NCI-H774 (cell line): Measurements from ENCODE around the gene UGT1A3.

Experiments
- DNase-seq: peaks from one replicate; lab custom pipeline; 2025; lab: John Stamatoyannopoulos, UW

UGT1A3 gene

GRCh38 chr2:233795735-233796171, 66.9 kb downstream of the UGT1A3 start:
- no peak for DNase-seq

DNA sequence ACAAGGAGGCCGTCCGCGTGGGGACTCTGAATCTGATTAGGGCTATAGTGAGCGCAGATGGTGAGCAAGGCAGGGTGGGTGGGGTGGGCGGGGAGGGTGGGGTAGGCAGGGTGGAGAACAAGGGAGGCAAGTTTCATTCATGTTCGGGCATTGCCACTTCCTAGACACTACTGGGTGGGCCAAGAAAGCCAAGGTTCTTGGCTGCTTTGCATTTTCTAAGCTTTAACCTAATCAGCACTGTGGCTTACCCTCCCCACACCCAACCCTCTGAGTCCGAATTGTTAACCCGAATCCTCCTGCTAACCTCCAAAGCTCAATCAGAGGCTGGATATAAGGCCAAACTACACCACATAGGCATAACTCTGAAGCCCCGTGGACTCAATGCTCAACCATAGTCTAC, 67.4 kb downstream of the UGT1A3 start:
- no peak for DNase-seq

- no peak for DNase-seq
Observed at GRCh38 chr2:233798335-233799086, 69.7 kb downstream of the UGT1A3 start.

DNA sequence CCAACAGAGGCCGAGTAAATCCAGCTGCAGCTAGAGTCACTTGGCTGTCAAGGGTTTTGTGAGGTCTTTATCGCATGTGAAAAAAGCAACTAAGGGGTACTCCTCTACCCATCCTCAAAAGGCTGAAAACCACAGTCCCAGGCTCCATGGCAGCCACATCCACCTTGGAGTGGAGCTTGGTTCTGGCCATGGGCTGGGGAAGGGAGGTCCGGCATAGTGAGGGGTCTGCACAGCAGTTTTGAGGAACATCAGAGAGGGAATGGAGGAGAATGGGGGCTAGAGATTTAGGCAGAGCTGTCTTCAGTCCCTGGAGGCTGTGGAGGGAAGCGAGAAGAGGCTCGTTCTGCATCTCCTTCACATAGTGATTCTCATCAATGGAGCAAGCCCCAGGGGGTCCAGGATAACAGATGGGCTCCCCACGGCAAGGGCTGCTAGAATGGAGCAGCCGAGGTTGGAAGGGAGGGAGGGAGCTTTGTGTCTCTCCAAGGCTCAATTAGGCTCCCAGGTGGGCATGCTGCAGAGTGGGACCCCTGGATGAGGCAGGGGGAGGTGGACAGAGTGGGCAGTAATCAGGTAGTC, 70.3 kb downstream of the UGT1A3 start:
- DNase-seq: no peak

- no peak for DNase-seq
Observed at GRCh38 chr2:233799716-233800115, 70.9 kb downstream of the UGT1A3 start.

DNA sequence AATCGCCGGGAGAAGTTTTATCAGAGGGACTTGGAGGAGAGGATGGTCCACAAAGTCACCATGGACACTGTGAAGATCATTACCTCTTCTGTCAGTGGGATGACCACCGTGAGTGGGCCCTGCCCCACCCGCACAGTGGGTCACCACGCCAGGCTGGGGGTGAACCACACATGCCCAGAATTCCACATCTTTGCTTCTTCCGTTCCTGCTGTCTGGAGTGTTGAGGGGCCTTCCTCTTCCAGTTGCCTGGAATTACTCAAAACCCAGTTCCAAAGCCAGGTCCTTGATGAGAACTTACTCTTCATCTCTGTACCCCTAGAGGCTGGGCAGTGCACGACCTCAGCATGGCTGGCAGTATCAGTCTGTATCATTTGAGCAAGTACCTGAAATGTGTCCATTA, 71.4 kb downstream of the UGT1A3 start:
- no peak for DNase-seq

DNA sequence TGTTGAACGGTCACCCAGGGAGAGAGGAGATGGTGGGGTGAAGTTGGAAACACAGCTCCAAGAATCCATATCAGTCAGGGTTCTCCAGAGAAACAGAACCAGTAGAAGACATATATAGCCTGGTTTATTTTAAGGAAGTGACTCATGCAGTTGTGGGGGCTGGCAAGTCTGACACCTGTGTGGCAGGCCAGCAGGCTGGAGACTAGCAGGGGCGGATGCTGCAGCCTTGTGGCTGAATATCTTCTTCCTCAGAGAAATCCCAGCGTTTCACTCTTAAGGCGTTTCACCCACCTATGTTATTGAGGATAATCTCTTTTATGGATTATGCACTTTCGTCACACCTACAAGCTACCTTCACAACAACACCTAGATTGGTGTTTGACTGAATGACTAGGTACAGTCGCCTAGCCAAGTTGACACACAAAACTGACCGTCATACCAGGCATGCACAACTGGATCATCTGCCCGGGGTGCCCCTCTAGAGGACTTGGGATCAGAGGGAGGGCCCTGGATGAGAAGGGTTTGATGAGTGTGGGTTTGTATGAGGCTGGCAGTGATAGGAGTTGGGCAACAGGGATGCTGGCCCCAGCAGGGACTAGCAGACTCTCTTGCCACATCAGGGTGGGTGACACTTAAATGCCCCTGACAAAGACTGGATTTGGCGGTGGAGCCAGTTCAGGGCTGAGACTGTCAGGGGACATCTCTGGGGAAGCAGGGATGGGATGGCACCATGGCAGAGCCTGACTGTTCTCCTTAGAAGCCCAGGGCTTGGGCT, 72.7 kb downstream of the UGT1A3 start:
- DNase-seq: no peak

DNA sequence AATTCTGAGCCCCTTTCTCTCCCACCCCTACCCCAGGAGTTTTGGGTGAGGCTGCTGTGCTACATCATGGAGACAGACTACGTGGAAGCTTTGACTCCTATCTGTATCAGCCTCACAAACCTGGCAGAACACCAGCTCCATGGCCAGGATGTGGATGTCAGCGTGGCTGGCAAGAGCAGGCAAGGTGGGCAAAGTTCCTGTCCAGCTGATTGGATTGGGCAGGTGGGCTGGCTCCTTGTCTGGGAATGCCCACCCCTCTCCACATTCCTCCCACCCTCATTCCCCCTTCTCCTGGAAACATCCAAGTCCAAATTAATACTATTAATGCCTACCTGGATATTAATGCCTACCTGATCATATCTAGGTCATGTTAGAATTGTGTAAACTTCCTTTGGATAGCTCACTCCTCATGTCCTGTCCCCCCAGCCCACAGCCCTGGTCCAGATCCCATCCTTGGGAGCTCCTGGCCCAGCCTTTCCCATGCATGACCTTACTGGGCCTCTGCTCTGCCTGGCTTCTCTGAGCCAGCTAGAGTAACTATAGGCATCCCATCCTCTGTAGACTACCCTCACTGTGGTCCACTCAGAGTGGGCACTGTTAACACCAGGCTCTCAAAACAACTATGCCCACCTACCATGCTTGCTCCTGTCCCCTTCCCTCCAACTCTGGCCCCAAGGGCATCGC, 73.4 kb downstream of the UGT1A3 start:
- DNase-seq: no peak

DNA sequence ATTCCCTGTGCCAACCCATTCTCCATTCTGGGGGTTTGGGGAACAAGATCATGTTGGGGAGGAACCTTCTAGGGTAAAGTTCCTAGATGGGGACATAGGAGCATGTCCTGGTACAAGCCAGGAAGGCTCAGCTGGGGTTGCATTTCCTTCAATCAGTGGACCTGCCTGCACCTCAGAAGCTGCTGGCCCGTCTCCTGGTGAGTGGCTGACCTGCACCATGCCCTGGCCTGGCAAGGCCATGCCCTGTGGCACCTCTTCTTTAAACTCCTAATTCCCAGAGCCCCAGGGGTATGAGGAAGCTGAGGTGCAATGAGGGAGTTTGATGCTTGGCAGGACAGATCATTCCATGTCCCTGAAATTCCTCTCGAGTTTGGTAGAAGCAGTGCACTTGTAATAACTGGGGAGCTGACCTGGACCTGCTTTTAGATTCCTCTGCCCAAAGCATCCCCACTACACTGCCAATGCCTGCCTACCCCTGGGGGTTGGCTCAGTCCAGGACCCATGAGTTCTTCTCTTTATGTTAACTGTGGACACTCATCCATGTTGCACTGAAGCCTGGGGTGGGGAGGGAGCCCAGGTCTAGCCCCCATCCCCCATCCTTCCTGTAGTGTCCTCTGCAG, 74.6 kb downstream of the UGT1A3 start:
- DNase-seq: no peak

GRCh38 chr2:233803994-233804393, 75.2 kb downstream of the UGT1A3 start:
- no peak for DNase-seq

DNA sequence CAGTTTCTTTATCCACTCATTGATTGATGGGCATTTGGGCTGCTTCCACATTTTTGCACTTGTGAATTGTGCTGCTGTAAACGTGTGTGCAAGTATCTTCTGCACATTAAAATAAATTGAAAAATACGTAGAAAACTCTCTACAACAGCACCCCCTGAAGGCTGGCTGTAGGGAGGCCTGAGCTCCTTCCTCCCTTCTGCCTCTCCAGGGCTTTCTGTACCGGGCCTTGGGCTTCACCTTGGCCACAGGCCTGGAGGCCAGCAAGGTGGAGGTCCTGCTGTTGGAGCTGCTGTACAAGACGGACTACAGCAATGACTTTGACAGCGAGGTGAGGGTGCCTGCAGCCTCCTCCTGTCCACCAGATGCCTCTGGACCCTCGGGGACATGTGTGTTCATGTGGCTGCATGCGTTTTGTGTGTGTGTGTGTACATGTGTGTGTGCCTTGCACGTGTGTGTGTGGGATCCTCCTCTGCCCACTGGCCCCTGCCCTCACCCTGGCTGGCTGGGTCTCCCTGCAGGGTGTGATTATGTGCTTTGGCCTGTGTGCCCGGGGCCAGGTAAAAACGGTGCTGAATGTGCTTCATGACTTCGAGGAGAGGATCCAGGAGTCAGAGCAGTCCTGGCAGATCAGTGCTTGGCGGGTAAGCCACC, 78.5 kb downstream of the UGT1A3 start:
- DNase-seq: no peak

GRCh38 chr2:233807966-233808935, 79.4 kb downstream of the UGT1A3 start:
- DNase-seq: no peak

DNA sequence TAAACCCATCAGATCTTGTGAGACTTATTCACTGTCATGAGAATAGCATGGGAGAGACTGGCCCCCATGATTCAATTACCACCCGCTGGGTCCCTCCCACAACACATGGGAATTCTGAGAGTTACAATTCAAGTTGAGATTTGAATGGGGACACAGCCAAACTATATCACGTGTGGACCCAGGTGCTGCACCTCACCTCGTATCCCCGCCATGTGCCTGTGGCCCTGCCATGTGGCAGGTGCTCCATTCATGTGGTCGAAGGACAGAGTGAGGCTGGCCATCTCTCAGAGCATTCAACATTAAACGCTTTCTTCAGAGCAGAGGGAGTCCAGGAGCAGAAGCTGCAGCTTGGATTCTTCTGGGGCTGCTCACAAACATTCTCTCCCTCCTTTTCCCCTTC, 81.5 kb downstream of the UGT1A3 start:
- no peak for DNase-seq

GRCh38 chr2:233811087-233811486, 82.2 kb downstream of the UGT1A3 start:
- no peak for DNase-seq

DNA sequence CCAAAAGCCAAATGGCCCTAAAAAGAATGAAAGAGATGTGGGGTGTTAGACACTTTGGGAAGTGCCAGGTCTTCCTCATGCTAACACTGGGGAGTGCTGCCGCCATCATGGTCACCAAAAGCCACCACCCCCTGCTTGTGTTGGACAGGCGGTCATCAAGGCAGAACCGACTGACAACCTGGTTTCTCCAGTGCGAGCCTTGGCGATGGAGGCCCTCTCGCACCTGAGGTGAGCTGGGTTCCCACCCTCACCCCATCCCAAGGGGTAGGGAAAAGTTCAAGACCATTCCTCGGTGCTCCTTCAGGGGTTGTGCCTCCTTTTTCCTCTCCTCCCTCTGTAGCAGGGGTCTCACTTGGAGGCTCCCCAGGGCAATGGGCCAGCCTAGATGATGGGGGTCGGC, 82.9 kb downstream of the UGT1A3 start:
- DNase-seq: no peak

- DNase-seq: no peak
Observed at GRCh38 chr2:233813236-233814055, 84.6 kb downstream of the UGT1A3 start.

DNA sequence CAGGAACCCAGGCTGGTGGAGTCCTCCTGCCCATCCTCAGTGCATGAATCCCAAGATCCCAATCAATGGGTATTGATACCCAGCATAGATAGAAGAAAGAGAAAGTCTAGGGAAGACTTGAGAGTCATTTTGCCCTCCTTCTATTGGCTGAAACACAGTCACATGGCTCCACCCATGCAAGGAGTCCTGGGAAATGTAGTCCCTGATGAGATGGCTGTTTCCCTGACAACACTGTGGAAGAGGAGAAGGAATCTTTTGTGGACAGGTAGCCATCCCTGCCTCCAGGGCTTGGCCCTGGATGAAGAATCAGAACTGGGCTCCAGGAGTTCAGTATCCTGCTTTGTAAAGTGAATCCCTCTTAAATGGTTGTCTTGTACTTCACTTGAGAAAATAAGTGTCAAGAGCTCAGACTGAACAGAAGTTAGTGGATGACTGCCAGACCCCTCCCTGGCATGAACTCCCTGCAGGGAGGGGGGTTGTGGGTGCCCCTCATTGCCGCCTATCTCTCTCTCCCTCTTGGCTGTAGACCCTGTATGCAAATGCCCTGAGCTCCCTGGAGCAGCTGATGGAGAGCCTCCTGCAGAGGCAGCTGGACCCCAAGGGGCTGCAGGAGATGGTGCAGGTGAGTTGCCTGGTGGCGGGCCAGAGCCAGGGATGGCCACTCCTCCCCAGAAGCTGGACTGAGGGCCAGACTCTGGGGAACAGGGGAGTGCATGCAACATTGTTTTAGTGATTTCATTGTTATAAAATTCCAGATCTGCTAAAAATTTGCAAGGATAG, 85.4 kb downstream of the UGT1A3 start:
- DNase-seq: no peak

DNA sequence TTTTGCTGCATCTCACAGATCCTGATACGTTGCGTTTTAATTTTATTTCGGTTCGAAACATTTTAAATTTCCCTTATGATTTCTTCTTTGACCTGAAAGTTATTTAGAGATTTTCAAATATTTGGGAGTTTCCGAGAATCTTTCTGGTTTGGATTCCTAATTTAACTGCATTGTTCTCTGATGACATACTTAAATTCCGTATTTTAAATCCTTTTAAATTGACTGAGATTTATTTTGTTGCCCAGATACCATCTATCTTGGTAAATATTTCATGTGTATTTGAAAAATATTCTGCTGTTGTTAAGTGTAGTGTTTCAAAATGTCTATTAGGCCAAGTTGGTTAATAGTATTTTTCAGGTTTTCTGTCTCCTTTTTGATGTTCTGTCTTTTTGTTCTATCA, 87.0 kb downstream of the UGT1A3 start:
- no peak for DNase-seq

DNA sequence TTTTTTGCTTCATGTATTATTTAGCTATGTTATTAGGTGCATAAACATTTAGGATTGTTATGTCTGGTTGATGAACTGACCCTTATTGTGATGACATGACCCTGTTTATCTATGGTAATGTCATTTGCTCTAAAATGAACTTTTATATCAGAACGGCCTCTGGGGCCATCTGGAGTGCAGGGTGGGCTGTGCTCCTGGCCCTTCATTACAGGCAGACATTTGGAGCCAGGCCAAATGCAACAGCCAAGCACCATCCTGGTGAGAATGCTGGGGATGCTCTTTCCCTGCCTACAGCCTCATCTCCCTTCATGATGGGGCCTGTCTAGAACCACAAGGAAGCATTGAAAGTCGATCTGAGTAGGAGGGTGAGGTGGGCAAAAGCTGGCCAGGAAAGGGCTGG, 87.5 kb downstream of the UGT1A3 start:
- no peak for DNase-seq
